Activated CD8-positive, alpha-beta T cell treated with anti-CD3 and anti-CD28 coated beads for 36 hours (primary cell): ENCODE data around the gene TSPAN1. TPM values are rescaled to one million over a fixed set of nuclear protein-coding genes. Genes with fewer than 3 reads are reported as not detected.

Experiments used
- ATAC-seq: fragments of 200-7000 bp; cut with Tn5 transposase; one replicate; pipeline ENCODE4 v1.10.0; 2021; ENCODE audit warnings: mild to moderate bottlenecking, moderate library complexity
- CTCF ChIA-PET: fragments of 350-600 bp; sonication (Branson Sonifier 250); formaldehyde crosslinking; loops from one replicate; lab custom pipeline; 2021; ENCODE audit warnings: antibody characterized with exemption; lab: Charles Lee
- POLR2A ChIA-PET: fragments of 350-600 bp; sonication (Branson Sonifier 250); formaldehyde crosslinking; loops from one replicate; lab custom pipeline; 2021; ENCODE audit warnings: antibody characterized with exemption; lab: Charles Lee
- DNase-seq: peaks from one replicate; pipeline ENCODE4 v3.0.0-alpha.2; 2020
- H3K27ac Mint-ChIP-seq: one replicate; pipeline ENCODE4 v1.8.0; 2021; ENCODE audit warnings: mild to moderate bottlenecking, mixed read lengths
- H3K27me3 Mint-ChIP-seq: one replicate; pipeline ENCODE4 v1.8.0; 2021; ENCODE audit warnings: mixed read lengths
- H3K36me3 Mint-ChIP-seq: one replicate; pipeline ENCODE4 v1.8.0; 2021; ENCODE audit warnings: low read depth, mixed read lengths
- H3K4me1 Mint-ChIP-seq: one replicate; pipeline ENCODE4 v1.8.0; 2021; ENCODE audit warnings: low read depth, mixed read lengths
- H3K4me3 Mint-ChIP-seq: one replicate; pipeline ENCODE4 v1.8.0; 2021; ENCODE audit warnings: mild to moderate bottlenecking, moderate library complexity, mixed read lengths
- H3K9me3 Mint-ChIP-seq: one replicate; pipeline ENCODE4 v1.8.0; 2021; ENCODE audit warnings: mixed read lengths
- intact Hi-C: fragments of 100-400 bp; cut with micrococcal nuclease; formaldehyde crosslinking; loops from one replicate; pipeline ENCODE4 v1.10.0; 2022
- total RNA-seq, 2 experiments: library from RNA; stranded (reverse); gene quantifications; one replicate each; pipeline ENCODE4 v1.2.3, GENCODE V29; 2021
- TF ChIP-seq, protein P1 (sequence below): fragments of 200-600 bp; IDR thresholded peaks from one replicate; pipeline ENCODE4 v1.8.0; 2022; ENCODE audit warnings: antibody characterized with exemption, mild to moderate bottlenecking

TSPAN1 gene
- total RNA-seq, 2 experiments from 2014 or later: not detected

GRCh38 chr1:46181343-46182260 is 6.7 kb downstream of the TSPAN1 start:
- POLR2A ChIA-PET: interaction anchor here (1.2 to 1.4 kb wide), 3 partner anchors 14 to 24 kb away, joined by 3 to 5 read pairs (median 3); no protein-coding TSS in a partner anchor
- Mint-ChIP-seq H3K4me3 (no peak overlapping the region), H3K9me3 (no peaks in the 10 kb centered on the region), H3K36me3 (no peaks in the 10 kb centered on the region), H3K27me3 (no peaks in the 10 kb centered on the region), H3K27ac (no peak overlapping the region), H3K4me1 (peaks cover 22% of the 10 kb centered on the region)
- CTCF ChIA-PET: interaction anchor here (0.7 to 8.9 kb wide), 14 partner anchors 9 to 145 kb away, joined by 3 to 55 read pairs (median 3); partner anchors contain the start of gene LURAP1
- DNase-seq (no peak), ATAC-seq (no peak)
- TF ChIP-seq, protein P1, sequence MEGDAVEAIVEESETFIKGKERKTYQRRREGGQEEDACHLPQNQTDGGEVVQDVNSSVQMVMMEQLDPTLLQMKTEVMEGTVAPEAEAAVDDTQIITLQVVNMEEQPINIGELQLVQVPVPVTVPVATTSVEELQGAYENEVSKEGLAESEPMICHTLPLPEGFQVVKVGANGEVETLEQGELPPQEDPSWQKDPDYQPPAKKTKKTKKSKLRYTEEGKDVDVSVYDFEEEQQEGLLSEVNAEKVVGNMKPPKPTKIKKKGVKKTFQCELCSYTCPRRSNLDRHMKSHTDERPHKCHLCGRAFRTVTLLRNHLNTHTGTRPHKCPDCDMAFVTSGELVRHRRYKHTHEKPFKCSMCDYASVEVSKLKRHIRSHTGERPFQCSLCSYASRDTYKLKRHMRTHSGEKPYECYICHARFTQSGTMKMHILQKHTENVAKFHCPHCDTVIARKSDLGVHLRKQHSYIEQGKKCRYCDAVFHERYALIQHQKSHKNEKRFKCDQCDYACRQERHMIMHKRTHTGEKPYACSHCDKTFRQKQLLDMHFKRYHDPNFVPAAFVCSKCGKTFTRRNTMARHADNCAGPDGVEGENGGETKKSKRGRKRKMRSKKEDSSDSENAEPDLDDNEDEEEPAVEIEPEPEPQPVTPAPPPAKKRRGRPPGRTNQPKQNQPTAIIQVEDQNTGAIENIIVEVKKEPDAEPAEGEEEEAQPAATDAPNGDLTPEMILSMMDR: no peak
- intact Hi-C loops: no loop called here

DNA sequence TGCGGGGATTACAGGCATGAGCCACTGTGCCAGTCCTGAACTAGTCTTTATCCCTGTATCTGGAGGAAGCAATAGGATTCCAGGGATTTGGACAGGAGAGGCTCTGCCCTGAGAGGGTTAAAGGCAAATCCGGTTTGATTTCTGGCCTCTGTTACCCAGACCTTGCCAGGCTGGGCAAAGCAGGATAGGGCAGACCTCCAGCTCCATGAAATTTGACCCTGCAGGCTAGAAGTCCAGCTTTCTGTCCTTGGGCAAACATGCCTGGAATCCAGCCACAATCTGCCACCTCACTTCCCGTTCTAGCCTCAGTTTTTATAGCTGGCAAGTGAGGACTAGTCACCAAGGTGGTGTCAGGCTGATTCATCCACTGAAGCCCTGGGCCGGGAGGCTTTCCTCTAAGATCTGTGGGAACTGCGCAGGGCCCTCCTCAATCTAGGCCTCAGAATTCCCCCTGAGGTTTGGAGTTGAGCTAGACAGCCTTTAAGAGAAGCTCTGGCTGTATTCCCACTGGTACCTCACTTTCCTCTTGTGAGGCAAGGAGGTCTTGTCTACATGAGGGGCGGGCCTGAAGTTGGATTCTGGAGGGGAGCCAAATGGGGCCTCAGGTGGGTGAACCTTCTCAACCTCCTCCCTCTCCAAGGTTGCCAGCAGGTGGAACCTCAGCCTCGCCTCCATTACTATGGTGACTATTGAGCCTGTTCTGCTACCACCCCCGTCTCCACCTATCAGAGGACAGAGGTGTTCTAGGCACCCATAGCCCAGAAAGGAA is 8.4 kb downstream of the TSPAN1 start:
- DNase-seq (no peak), ATAC-seq (no peak)
- CTCF ChIA-PET: interaction anchor here (1.4 to 8.9 kb wide), 5 partner anchors 7 to 146 kb away, joined by 3 to 55 read pairs (median 5); no protein-coding TSS in a partner anchor
- Mint-ChIP-seq H3K4me1 (peaks cover 22% of the 10 kb centered on the region), H3K36me3 (no peaks in the 10 kb centered on the region), H3K4me3 (no peak overlapping the region), H3K27ac (no peak overlapping the region), H3K27me3 (no peaks in the 10 kb centered on the region), H3K9me3 (no peaks in the 10 kb centered on the region)
- POLR2A ChIA-PET: interaction anchor here (0.6 to 1.0 kb wide), 3 partner anchors 40 to 313 kb away, joined by 3 to 4 read pairs (median 3); no protein-coding TSS in a partner anchor
- intact Hi-C loops: no loop called here
- TF ChIP-seq, protein P1: no peak

GRCh38 chr1:46183926-46184557 is 9.2 kb downstream of the TSPAN1 start:
- ATAC-seq (no peak), DNase-seq (peak; percentile 24)
- peak overlapping the region; percentile 91 for H3K27ac Mint-ChIP-seq
- no peak overlapping the region for H3K4me3 Mint-ChIP-seq
- ChIA-PET POLR2A (interaction anchor here (0.8 to 2.1 kb wide), 4 partner anchors 10 to 142 kb away, joined by 3 to 9 read pairs (median 4); no protein-coding TSS in a partner anchor), CTCF (interaction anchor here (4.9 to 8.9 kb wide), 2 partner anchors 39 to 147 kb away, joined by 54 to 55 read pairs; no protein-coding TSS in a partner anchor)
- peaks cover 22% of the 10 kb centered on the region for H3K4me1 Mint-ChIP-seq
- H3K36me3 Mint-ChIP-seq: no peaks in the 10 kb centered on the region
- TF ChIP-seq, protein P1: no peak
- no peaks in the 10 kb centered on the region for H3K27me3 Mint-ChIP-seq
- intact Hi-C loops: no loop called here
- H3K9me3 Mint-ChIP-seq: no peaks in the 10 kb centered on the region

GRCh38 chr1:46184920-46185658 is 10.2 kb downstream of the TSPAN1 start:
- peak; percentile 88 for ATAC-seq
- Mint-ChIP-seq H3K27me3 (no peaks in the 10 kb centered on the region), H3K9me3 (no peaks in the 10 kb centered on the region), H3K36me3 (peaks cover 3% of the 10 kb centered on the region), H3K4me1 (peaks cover 22% of the 10 kb centered on the region), H3K4me3 (peak overlapping the region; percentile 52), H3K27ac (peak overlapping the region; percentile 91)
- ChIA-PET CTCF (interaction anchor here (0.7 to 8.9 kb wide), 3 partner anchors 18 to 148 kb away, joined by 3 to 55 read pairs (median 54); no protein-coding TSS in a partner anchor), POLR2A (interaction anchor here (2.0 to 2.1 kb wide), 2 partner anchors 9 to 10 kb away, joined by 5 to 9 read pairs; no protein-coding TSS in a partner anchor)
- intact Hi-C loops: no loop called here
- peak; percentile 90 for DNase-seq
- TF ChIP-seq, protein P1: no peak
